DND-41 (cell line): ENCODE measurements around the gene ZNF488.

Experiments used
- ATAC-seq: fragments of 200-7000 bp; cut with Tn5 transposase; 3 replicates; pipeline ENCODE4 v1.9.1; 2021; ENCODE audit warnings: low read depth; ENCODE audit not compliant: insufficient read depth
- DNase-seq: peaks from one replicate; pipeline ENCODE4 v3.0.0-alpha.2; 2020
- H2AFZ ChIP-seq: 2 replicates; pipeline ENCODE4 v1.6.0; 2012; ENCODE audit warnings: low read depth, low read length
- H3K27ac ChIP-seq: 2 replicates; pipeline ENCODE4 v1.5.1; 2012; ENCODE audit warnings: low read length, inconsistent platforms
- H3K27me3 ChIP-seq: fragments of 200-600 bp; sonication (generic); 2 replicates; pipeline ENCODE4 v1.6.0; 2012; ENCODE audit warnings: low read length, mild to moderate bottlenecking, inconsistent platforms; ENCODE audit not compliant: insufficient read depth, poor library complexity
- H3K36me3 ChIP-seq: 2 replicates; pipeline ENCODE4 v1.5.1; 2012; ENCODE audit warnings: low read length, inconsistent platforms; ENCODE audit not compliant: insufficient read depth
- H3K4me1 ChIP-seq: 2 replicates; pipeline ENCODE4 v1.5.1; 2012; ENCODE audit warnings: mild to moderate bottlenecking, low read length; ENCODE audit not compliant: insufficient read depth
- H3K4me2 ChIP-seq: 2 replicates; pipeline ENCODE4 v1.6.0; 2012; ENCODE audit warnings: mild to moderate bottlenecking, moderate library complexity, low read length, inconsistent platforms; ENCODE audit not compliant: insufficient read depth
- H3K4me3 ChIP-seq, 2 experiments: fragments of 200-600 bp in 1 of 2; shearing (Covaris generic) in 1 of 2; 2 replicates each; pipeline ENCODE4 v1.5.1; 2012 to 2016; ENCODE audit warnings: inconsistent platforms in 2 of 2, low read length in 2 of 2, mild to moderate bottlenecking in 2 of 2, low read depth in 1 of 2, moderate library complexity in 1 of 2
- H3K79me2 ChIP-seq: 2 replicates; pipeline ENCODE4 v1.6.0; 2012; ENCODE audit warnings: low read length, inconsistent platforms; ENCODE audit not compliant: insufficient read depth
- H3K9ac ChIP-seq: 2 replicates; pipeline ENCODE4 v1.6.0; 2012; ENCODE audit warnings: low read depth, mild to moderate bottlenecking, inconsistent platforms, low read length, moderate library complexity
- H3K9me3 ChIP-seq: 2 replicates; pipeline ENCODE4 v1.5.1; 2012; ENCODE audit warnings: low read length, moderate library complexity, mild to moderate bottlenecking, inconsistent platforms; ENCODE audit not compliant: insufficient read depth, severe bottlenecking
- H4K20me1 ChIP-seq: 2 replicates; pipeline ENCODE4 v1.6.0; 2012; ENCODE audit warnings: low read length; ENCODE audit not compliant: insufficient read depth
- CTCF ChIP-seq: IDR thresholded peaks from 2 replicates; pipeline ENCODE4 v1.5.1; 2012; ENCODE audit warnings: borderline replicate concordance, low read length, moderate library complexity, mild to moderate bottlenecking; ENCODE audit not compliant: poor library complexity, severe bottlenecking; ENCODE audit errors: extremely low read depth
- EZH2 ChIP-seq: IDR thresholded peaks from 3 replicates; pipeline ENCODE4 v1.6.1; 2012; ENCODE audit warnings: borderline replicate concordance, low read depth, mild to moderate bottlenecking, moderate library complexity, low read length, inconsistent platforms; ENCODE audit not compliant: severe bottlenecking

ZNF488 gene

GRCh38 chr10:47372726-47373125 is 11.4 kb downstream of the ZNF488 start:
- Histone ChIP-seq H3K79me2 (no peaks in the 10 kb centered on the region), H2AFZ (no peak overlapping the region), H3K9ac (no peak overlapping the region), H3K36me3 (no peaks in the 10 kb centered on the region), H3K9me3 (no peaks in the 10 kb centered on the region), H4K20me1 (no peaks in the 10 kb centered on the region), H3K4me1 (no peaks in the 10 kb centered on the region), H3K4me2 (no peak overlapping the region), H3K4me3 (no peak overlapping the region), H3K27ac (no peak overlapping the region), H3K27me3 (peaks cover 27% of the 10 kb centered on the region)
- ATAC-seq (no peak), DNase-seq (no peak)
- TF ChIP-seq EZH2 (no peak), CTCF (no peak)

GRCh38 chr10:47371629-47372485 is 12.2 kb downstream of the ZNF488 start:
- H3K4me3 ChIP-seq, result no peak overlapping the region
- no peaks in the 10 kb centered on the region for H3K4me1 ChIP-seq
- no peak overlapping the region for H3K9ac ChIP-seq
- H4K20me1 ChIP-seq, result no peaks in the 10 kb centered on the region
- no peaks in the 10 kb centered on the region for H3K9me3 ChIP-seq
- DNase-seq (no peak), ATAC-seq (no peak)
- no peak for TF ChIP-seq CTCF
- no peak for TF ChIP-seq EZH2
- H3K4me2 ChIP-seq, result no peak overlapping the region
- no peaks in the 10 kb centered on the region for H3K36me3 ChIP-seq
- peaks cover 21% of the 10 kb centered on the region for H3K27me3 ChIP-seq
- no peak overlapping the region for H2AFZ ChIP-seq
- no peaks in the 10 kb centered on the region for H3K79me2 ChIP-seq
- H3K27ac ChIP-seq, result no peak overlapping the region

- no peaks in the 10 kb centered on the region for H3K79me2 ChIP-seq
- H3K9me3 ChIP-seq, result no peaks in the 10 kb centered on the region
- no peak overlapping the region for H3K4me2 ChIP-seq
- H3K4me3 ChIP-seq, result no peak overlapping the region
- H3K27ac ChIP-seq, result no peak overlapping the region
- peaks cover 18% of the 10 kb centered on the region for H3K27me3 ChIP-seq
- H4K20me1 ChIP-seq, result 0 out of 2 replicates have a peak, but pooled peaks cover 4% of the 10 kb centered on the region
- no peaks in the 10 kb centered on the region for H3K36me3 ChIP-seq
- H2AFZ ChIP-seq, result no peak overlapping the region
- ATAC-seq (no peak), DNase-seq (no peak)
- H3K4me1 ChIP-seq, result no peaks in the 10 kb centered on the region
- no peak overlapping the region for H3K9ac ChIP-seq
- TF ChIP-seq CTCF (no peak), EZH2 (no peak)
These were observed 13.2 kb downstream of the ZNF488 start for GRCh38 chr10:47370878-47371277.
